GM10266 (cell line): Measurements from ENCODE around the gene RHOJ.
"Not testable (repeated sequence)": the region's sequence is repeated elsewhere in the genome, so short reads cannot be mapped to it uniquely, and the experiment has no call there.

ENCODE experiments used
- DNase-seq: peaks from one replicate; pipeline ENCODE4 v3.0.0; 2012; ENCODE audit errors: extremely low spot score
- TF ChIP-seq, protein P1 (sequence below): IDR thresholded peaks from 2 replicates; pipeline ENCODE4 v1.5.1; 2012; ENCODE audit warnings: mild to moderate bottlenecking, low read depth; ENCODE audit not compliant: control insufficient read depth, insufficient read depth; ENCODE audit errors: missing control alignments

Gene RHOJ

DNA sequence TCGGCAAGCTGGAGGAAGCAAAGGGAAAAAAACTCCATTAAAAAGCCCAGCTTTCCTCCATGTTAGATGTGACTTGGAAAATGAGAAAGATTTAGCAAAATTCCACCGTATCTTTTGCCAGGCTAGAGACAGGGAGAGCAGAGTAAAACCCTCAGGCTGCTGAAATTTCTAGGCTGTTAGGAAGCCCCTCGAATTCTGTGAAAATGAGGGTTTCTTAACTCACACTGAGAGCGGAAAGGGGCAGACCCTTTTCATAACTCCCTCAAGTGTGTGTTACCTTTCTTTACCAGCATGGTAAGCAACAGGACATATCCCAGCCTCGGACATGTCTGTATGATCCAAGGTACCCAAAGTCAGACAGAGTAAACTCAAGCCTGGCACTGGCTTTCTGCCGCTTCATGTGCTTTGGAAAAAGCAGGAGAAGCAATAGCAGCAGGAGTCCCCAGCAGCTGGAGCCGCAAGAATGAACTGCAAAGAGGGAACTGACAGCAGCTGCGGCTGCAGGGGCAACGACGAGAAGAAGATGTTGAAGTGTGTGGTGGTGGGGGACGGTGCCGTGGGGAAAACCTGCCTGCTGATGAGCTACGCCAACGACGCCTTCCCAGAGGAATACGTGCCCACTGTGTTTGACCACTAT, at the start of gene RHOJ:
RHOJ (plus strand) TSS at position 37 of the 637 bp plus-strand sequence; CDS start at position 464, 427 bp downstream.
- DNase-seq, result no peak
- TF ChIP-seq, protein P1, sequence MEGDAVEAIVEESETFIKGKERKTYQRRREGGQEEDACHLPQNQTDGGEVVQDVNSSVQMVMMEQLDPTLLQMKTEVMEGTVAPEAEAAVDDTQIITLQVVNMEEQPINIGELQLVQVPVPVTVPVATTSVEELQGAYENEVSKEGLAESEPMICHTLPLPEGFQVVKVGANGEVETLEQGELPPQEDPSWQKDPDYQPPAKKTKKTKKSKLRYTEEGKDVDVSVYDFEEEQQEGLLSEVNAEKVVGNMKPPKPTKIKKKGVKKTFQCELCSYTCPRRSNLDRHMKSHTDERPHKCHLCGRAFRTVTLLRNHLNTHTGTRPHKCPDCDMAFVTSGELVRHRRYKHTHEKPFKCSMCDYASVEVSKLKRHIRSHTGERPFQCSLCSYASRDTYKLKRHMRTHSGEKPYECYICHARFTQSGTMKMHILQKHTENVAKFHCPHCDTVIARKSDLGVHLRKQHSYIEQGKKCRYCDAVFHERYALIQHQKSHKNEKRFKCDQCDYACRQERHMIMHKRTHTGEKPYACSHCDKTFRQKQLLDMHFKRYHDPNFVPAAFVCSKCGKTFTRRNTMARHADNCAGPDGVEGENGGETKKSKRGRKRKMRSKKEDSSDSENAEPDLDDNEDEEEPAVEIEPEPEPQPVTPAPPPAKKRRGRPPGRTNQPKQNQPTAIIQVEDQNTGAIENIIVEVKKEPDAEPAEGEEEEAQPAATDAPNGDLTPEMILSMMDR, result no peak

DNA sequence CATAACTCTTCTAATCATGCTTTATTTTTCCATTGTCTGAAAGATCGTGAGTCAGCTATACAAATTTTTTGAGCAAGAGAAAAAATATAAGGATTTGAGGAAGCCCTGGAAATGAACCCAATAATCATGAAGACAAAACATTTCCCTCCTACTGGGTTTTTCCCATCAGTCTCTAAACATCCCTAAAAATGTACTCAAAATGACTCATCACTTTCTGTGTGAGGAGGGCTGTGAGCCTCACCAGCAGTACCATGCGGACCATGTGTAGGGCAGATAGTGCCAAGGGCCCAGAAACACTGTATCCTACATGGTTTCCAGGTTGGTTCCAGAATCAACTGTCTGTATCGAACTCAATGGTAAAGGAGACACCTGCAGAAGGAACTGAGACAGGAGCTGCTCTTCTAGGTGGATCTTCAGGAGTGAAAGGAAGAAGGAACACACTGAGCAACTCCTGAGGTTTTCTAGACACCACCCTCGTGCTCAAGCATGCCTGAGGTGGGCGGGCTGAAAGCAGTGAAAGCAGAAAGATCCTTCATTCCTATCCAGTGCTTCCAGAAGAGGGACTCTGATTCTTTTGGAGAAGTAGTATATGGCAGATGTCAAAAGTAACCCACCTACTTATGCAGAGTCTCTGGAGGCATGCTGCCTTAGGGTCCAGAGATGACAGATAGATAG, 48.6 kb upstream of the RHOJ start:
- DNase-seq, result no peak
- TF ChIP-seq, protein P1, result no peak

DNA sequence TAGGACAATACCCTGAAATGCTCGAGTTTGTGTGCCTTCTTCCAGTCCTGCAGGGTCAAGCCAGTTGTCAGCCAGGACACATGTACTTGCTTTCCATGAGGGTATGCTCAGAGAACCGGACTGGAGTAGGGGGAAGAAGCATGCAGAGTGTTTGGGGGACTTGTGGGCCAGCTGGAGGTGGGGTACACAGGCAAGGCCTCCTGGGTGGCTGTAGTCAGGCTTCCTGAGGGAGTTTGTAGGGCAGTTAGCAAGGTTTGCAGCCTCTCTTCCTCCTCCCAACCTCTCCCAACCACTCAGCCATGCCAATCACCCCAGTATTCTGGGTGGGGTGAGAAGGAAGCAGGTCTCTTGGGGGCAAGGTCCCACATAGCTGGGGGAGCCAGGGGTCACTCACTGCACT, 47.0 kb upstream of the RHOJ start:
- TF ChIP-seq, protein P1, result no peak
- DNase-seq, result no peak

DNA sequence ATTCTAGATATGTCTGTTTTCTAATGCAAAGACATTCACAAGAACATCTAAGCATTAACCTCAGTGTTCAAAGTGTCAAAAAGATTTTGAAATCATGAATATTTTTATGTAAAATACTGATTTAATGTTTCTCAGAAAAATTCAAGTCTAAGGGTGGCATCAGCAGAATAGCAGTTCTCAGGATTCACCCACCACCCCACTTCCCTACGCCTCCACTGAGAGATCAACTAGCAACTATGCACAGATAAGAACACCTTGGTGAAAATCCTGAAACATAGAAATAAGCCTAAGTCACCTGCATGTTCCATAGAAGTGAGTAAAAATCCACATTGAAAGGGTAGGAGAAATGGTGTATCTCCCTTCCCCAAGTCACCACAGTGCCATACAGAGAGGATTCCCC, 40.9 kb upstream of the RHOJ start:
- DNase-seq, result no peak
- TF ChIP-seq, protein P1, result no peak

DNA sequence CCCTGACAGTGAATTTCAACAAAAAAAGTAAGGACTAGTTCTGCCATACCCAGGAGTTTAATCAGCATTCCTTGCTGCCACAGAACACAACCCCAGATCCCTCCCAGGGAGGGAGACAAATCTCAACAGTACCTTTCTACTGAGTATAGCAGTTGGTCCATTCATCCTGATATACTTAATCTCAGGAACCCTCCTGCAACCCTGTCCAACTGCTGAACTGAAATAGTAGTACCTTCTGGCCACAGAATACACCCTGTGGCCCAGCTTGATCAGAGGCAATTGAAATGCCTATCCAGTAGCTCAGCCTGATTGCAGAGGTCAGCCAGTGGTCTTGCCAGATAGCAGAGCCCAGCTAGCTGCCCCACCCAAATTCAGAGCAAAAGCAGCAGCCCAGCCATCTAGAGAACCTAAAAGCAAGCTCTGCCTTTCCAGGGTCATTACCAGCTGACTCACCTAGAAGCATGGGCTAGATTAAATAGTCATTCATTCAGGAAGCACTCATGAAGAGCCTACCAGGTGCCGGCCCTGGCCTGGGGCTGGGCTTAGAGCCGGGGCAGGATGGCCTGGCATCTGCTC, 40.0 kb upstream of the RHOJ start:
- TF ChIP-seq, protein P1, result no peak
- no peak for DNase-seq

DNA sequence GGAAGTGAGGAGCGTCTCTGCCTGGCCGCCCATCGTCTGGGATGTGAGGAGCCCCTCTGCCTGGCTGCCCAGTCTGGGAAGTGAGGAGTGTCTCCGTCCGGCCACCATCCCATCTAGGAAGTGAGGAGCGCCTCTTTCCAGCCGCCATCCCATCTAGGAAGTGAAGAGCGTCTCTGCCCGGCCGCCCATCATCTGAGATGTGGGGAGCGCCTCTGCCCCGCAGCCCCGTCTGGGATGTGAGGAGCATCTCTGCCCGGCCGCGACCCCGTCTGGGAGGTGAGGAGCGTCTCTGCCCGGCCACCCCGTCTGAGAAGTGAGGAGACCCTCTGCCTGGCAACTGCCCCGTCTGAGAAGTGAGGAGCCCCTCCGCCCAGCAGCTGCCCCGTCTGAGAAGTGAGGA, 39.0 kb upstream of the RHOJ start:
- DNase-seq, result not testable (repeated sequence)

DNA sequence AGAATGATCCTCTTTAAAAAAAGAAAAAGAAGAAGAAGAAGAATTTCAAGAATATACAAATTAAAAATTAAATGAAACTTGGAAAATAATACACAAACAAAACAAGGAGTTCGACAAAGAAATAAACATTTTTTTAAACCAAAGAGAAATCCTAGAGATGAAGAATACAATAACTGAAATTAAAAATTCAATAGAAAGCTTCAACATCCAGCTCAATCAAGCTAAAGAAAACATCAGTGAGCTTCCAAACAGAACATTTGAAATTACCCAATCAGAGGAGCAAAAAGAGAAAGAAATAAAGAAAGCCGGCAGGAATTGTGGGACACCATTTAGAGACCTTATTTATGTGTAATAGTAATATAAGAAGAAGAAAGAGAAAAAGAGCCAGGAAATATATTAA, 37.2 kb upstream of the RHOJ start:
- TF ChIP-seq, protein P1, result no peak
- no peak for DNase-seq
